GM18498 (cell line): Measurements from ENCODE around the gene C2CD2L.
"Not testable (repeated sequence)": the region's sequence is repeated elsewhere in the genome, so short reads cannot be mapped to it uniquely, and the experiment has no call there.

Experiments used
- ATAC-seq: cut with Tn5 transposase; IDR thresholded peaks from one replicate; pipeline ENCODE4 v1.9.1; 2021; ENCODE audit warnings: mild to moderate bottlenecking, moderate library complexity; ENCODE audit not compliant: unreplicated experiment

C2CD2L gene

DNA sequence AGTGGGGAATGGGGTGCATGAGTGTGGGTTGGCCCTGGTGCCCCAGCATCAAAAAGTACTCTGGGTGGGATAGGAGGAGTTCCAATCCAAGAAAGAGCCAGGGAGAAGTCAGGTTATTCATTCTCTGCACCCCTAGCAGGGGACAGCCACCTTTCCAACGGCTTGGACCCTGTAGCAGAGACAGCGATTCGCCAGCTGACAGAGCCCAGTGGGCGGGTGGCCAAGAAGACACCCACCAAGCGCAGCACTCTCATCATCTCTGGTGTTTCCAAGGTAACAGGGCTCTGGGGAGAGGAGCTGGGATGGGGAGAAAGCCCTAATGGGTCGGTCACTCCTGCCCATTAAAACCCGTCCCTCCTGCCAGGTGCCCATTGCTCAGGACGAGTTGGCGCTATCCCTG, 6.6 kb downstream of the C2CD2L start:
- ATAC-seq, result no peak

DNA sequence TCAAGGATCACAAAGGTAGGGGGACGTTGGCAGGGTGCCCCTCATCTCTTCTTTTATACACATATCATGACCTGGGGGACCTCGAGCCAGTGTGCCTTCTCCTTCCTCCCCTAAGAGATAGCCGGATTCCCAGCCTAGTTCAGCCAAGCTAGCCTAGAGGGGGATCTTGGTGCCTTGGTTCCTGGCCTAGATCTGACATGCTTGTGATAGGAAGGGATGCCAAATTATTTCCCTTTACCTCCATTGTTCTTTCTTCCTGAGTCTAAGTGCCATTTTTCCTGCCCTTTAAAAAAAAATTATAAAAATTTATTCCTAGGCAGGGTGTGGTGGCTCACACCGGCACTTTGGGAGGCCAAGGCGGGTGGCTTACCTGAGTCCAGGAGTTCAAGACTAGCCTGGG, 7.2 kb downstream of the C2CD2L start:
- ATAC-seq, result no peak

DNA sequence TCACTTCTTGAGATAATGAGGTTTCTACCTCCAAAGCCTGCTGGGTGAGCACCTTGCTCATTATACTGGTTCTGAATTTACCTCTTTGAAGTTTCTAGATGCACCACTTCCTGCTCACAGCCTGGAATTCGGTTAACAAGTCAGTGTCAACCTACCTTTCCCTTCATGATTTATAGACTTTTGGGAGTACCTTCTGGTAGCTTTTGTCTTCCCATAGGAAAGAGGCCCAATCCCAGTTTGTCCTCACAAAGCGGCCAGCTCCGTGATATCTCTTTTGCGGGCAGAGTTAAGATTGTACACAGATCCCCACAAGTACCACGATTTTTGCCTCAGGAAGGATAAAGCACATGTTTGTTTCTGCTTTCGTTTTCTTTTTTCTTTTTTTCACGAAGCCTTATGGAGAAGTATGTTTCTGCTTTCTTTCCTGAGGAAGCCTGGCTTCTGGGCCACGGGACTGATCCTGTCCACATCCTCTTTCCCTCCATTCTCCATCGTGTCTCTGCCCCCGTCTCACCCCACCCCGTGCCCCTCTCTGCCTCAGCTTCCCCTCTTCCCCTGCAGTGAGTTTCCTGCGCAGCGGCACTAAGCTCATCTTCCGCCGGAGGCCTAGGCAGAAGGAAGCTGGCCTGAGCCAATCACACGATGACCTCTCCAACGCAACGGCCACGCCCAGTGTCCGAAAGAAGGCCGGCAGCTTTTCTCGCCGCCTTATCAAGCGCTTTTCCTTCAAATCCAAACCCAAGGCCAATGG, 8.5 kb downstream of the C2CD2L start:
- no peak for ATAC-seq

DNA sequence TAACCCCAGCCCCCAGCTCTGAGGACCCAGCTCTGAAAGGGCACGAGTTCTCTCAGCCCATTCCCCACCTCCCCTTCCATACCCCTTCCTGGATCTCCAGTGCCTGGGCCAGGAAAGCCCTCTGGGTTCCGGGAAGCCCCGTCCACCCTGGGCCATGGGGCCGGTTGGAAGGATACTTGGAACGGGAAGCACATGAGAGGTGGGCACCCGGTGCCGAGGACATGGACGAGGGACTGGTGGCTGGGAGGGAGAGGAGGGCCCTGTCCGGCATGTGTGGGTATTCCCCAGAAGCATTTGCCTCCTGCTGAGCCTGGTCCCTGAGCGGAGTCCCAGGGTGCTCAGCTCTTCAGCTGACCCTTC, 9.1 kb downstream of the C2CD2L start:
- no peak for ATAC-seq

DNA sequence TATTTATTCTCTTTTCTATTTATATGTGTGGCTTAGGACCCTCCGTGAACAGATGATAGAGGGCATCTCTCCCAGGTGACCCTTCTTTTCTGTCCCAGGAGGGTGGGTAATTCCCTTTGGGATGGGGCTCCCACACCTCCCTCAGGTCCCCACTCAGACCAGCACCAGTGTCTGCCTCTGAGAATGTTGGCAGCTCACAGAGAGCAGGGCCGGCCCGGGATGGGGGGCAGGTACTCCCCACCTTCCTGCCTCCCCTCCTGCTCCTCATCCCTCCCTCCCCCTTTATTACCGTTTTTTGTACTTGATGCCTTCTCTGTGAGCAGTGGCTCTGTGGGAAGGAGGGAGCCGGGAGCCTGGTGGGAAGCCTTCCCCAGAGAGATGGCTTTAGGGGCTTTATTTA, 9.5 kb downstream of the C2CD2L start:
- no peak for ATAC-seq

DNA sequence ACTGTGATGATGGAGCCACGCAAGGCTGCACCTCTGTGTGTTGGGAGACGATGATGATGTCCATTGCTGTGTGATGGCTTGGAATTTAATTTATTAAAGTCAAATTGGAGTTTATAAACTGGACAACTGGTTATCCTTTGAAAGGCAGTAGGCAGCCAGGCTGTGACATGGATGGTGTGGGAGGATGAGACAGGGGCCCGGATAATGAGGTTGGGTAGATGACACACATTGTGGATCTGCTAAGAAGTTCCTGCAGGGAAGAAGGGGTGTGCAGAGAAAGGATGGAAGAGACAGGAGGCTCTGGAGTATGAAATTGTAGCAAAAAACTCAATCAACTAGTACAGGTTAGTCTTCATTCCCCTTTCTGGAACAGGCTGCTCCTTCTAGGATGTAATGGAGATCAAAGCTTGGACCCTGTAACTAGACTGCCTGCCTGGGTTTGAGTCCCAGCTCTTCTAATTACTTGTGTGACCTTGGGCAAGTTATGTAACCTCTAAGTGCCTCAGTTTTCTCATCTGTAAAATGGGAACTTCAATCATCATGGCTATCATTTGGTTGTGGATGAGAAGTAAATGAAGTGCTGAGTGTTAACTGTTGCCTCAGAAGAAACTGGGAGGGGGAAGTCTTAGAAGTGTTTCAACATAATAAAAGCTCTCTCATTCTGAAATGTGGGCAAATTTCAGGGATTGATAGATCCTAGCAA, 10.0 kb downstream of the C2CD2L start:
- no peak for ATAC-seq

DNA sequence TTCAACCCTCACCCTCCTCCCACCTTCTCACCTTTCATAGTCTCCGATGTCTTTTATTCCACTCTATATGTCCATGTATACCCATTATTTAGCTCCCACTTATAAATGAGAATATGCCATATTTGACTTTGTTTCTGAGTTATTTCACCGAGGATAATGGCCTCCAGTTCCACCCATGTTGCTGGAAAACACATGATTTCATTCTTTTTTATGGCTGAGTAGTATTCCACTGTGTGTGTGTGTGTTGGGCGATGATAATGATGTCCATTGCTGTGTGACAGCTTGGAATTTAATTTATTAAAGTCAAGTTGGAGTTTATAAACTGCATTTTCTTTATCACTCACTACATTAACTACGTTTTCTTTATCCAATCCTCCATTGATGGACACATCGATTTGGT, 11.1 kb downstream of the C2CD2L start:
- no peak for ATAC-seq

DNA sequence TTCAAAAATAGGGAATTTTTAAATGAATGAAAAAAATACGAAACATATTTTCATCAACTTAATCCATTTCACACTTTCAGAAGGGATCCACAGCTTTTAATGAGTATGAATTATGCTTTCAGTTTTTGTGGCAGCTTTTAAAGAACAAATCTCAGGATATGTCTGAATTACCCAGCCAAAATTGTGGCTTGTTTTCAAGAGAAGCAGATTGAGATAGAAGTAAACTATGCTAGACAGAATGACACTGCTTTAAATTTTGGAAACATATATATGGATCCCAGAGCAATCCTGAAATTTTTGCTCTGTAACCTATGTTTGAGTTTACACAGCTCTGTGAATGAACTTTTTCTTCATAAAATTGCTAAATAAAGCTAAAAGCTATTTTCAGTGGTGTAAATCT, 11.8 kb downstream of the C2CD2L start:
- no peak for ATAC-seq

DNA sequence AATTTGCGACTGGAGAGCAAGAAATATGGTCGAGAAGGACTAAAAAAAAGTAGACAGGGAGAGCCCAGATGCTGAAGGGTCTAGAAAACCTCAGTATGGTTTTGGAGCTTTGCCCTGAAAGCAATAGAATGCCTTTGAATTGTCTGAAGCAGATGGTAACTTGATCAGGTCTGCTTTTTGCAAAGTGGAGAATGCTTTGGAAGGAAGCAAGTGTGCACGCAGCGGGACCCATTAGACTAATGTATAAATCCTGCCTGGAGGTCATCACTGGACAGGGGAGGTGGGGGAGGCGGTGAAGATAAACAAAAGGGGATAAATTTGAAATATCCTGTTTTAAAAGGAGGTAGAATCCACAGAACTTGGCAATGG, 13.5 kb downstream of the C2CD2L start:
- no peak for ATAC-seq

DNA sequence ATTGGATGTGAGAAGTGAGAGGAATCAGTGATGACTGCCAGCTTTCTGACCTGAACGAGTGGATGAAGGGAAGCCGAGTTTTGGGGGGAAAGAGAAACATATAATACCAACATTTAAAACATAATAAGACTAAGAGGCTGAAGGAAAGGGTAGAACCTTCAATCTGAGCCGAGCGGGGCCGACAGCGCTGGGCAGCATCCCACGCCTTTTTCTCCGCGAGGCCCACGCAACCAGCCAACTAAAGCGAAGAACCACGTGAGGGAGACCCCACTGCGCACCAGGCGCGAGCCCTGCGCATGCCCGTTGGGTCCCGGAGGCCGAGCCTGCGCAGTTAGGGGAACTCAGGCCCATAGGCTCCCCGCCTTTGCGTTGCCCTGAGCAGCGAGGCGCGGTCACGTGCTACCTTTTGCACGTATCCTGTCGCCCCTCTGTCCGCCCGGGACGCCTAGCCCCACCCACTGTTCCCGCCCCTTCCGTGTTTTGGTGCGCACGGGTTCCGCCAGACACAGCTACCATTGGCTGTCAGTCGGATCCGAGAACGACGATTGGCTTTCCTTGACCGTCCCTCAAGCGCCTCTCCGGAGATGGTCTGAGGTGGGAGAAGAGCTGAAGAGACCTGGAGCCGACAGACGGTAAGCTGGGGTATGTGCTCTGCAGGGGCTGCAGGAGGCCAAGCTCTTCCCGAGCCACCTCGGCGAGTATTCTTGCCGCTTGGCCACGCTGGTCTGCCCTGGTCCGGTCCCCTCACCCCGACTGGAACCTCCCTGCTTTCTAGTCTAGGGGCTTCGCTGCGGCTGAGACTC, 14.1 kb downstream of the C2CD2L start, which contains the start of gene HINFP:
HINFP (plus strand) TSS at position 573 of the 803 bp plus-strand sequence. CDS start 5,365 bp downstream, outside the sequence.
- peak; percentile 97 for ATAC-seq

DNA sequence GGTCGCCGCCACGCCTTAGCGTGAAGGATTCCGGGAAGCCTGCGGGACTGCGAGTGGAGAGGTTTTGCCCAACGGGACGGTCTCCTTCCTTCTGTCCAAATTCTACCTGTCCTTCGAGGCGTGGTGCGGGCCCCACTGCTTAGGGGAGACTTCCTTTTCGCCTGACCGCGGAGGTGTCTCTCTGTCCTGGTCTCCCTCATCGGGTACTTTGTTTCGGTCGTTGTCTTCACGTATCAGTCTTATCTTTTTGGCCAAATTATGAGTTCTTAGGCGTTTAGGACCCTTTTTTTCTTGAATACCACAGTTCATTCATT, 14.6 kb downstream of the C2CD2L start:
- no peak for ATAC-seq

DNA sequence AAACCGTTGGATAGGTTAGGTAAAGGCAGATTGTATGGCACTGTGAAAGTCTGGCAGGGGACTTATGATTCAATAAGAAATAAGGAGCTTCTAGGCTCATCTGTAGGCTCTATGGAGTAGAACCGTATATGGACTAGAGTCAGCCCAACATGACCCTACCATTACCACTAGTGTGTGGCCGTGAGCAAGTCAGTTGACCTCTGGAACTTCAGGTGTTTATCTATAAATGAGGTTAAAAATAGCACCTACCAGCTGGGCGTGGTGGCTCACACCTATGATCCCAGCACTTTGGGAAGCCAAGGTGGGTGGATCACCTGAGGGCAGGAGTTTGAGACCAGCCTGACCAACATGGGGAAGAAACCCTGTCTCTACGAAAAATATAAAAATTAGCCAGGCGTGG, 18.7 kb downstream of the C2CD2L start:
- ATAC-seq, result no peak

DNA sequence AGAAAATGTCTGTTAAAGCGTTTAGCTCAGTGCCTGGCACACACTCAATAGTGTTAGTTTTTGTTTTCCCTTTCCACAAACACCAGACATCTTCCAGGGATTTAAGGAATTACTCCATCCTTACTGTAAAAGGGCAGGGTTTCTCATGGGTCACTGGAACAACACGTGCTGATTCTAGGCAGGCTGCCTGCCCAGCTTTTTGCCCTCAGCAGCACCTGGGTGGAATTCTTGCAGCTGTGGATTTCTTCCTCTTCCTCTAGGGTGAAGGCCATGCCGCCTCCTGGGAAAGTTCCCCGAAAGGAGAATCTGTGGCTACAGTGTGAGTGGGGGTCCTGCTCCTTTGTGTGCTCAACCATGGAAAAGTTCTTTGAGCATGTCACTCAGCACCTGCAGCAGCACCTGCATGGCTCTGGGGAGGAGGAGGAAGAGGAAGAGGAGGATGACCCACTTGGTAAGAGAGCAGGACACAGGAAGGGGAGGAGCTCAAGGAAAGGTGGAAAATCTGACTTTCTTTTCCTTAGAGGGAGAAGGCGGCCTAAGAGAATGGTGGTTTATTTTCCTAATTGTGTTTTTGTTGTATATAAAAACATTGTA, 19.6 kb downstream of the C2CD2L start:
- no peak for ATAC-seq

DNA sequence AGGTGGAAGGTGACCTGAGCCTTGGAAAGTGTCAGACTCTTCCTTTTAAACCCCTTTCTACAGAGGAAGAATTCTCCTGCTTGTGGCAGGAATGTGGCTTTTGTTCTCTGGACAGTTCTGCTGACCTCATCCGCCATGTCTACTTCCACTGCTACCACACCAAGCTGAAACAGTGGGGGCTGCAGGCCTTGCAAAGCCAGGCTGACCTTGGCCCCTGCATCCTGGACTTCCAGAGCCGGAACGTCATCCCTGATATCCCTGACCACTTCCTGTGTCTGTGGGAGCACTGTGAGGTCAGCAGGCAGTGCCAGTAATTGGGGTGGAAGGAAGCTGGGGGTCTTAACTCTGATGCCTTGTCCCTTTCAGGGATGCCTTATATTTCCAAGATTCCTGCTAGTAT, 23.5 kb downstream of the C2CD2L start:
- ATAC-seq, result no peak

DNA sequence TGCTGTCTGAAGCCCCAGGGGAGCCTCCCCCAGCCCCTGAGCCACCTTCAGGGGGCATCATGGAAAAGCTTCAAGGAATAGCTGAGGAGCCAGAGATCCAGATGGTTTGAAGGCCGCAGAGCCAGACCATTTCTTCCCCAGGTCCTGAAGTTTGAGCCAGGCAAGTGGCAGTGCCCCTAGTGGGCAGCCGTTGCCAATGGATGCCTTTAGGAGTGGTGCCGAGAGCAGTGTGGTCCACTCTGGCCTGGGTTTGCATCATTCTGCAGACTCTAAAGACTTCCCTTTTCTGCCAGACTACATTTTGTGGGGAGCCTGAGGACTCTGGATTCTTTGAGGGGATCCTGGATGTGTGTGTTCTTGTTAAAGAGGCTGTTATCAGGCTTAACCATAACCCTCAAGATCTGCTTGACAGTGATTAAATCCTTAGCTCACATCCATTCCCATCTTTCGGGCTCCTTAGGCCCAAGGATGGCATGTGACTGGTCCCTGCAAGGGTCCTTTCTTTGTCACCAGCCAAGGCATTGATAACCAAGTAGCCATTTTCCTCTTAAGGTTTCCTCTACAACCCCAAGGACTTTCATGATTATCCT, 27.3 kb downstream of the C2CD2L start:
- ATAC-seq, result no peak

DNA sequence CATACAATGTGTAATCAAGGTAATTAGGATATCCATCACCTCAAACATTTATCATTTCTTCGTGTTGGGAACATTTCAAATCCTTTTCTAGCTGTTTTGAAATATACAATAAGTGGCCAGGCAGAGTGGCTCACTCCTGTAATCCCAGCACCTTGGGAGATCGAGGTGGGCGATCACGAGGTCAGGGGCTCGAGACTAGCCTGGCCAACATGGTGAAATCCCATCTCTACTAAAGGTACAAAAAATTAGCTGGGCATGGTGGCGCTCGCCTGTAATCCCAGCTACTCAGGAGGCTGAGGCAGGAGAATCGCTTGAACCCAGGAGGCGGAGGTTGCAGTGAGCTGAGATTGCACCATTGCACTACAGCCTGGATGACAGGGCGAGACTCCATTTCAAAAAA, 32.1 kb downstream of the C2CD2L start:
- ATAC-seq, result not testable (repeated sequence)

DNA sequence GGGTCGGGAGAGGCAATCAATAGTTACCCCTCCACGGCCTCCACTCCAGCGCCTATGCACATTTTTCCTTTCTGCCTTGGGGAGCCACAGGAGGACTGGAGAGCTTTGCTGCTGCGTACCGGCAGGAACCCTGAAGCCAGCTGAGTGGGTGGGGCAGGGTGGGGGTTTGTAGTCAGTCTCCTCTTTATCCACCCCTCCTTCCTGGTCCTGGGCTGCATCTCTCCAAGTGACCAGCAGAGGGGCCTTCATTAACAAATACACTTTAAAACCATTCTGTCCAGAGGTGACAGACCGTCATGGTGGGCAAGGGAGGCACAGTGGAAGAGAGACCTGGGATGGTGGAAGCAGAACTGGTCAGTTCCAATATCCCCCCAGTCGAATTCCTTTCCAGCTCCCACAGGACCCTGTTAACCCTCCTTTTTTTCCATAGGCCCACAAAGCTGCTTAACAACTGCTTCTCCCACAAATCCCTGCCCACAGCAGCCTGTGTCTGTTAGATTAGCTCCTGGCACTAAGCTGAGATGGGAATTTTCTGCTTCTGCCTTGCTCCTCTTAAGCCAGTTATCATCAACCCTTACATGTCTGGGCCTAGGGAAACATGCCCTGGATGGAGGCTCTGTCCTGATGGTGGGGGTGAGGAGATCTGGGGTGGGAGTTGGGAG, 37.8 kb downstream of the C2CD2L start:
- peak; percentile 56 for ATAC-seq

DNA sequence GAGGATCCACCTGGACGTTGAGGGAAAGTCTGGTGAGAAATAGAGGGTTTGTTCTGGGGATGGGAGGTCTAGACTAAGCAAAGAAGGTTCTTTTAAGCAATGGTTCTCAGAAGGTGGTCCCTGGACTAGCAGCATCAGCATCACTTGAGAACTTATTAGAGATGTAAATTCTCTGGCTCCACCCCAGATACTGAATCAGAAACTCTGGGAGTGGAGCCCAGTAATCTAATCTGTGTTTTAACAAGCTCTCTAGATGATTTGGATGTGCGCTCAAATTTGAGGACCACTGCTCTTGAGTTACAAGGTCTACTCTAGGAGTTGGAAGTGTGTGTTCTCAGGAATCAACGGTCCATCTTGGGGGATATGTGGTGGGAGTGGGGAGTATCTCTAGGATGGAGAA, 38.4 kb downstream of the C2CD2L start:
- no peak for ATAC-seq

DNA sequence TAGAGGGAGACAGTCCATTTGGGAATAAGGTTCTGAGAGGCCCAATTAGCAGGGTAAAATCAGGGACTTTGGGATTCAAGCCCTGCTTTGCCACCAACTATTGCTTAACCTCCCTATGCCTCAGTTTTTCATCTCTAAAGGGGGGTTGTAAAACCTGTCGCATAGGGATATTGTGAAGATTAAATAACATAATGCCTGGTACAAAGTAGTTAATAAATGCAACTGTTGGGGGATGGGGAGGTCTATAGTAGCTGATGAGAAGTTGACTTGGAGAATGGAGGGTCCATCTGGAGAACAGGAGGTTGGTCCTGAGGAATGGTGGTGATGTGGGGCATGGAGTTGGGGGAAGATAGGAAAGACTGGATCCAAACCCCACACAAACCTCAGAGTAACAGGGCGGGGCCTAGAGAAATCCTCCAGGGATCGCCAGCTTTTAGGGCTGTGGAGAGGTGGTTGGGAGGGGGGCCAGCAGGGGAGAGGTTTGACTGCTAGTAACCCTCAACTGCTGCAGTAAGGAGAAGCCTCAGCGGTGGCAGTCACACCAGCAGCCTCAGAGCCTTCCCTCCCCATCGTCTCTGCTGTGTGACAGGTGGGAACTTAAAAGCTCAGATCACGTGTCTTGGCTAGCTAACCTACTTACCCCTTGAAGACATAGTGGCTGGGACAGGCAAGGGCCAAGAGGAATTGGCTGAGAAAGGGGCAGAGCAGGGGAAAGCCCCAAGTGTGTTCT, 40.6 kb downstream of the C2CD2L start:
- ATAC-seq, result no peak

DNA sequence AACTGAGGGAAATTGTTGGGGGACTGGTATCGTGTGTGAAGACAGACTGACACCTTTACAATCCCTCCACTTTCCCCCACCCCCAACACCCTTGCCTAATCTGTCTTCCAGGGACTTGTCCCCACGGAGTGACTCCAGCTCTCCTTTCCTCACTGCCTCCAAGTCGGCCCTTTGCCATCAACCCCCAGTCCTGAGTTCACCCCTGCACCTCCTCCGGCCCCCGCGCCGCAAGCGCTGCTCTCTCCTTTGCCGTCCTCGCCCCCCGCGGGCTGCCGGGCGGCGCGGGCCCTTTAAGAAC, 41.5 kb downstream of the C2CD2L start:
- ATAC-seq, result no peak
